ENCODE measurements around the gene KRCC1. TPM values are rescaled to one million over a fixed set of nuclear protein-coding genes. Genes with fewer than 3 reads are reported as not detected.

Gene KRCC1
- polyA plus RNA-seq, 3 donors = 10.8 to 31.6 (median 24.7) TPM

DNA sequence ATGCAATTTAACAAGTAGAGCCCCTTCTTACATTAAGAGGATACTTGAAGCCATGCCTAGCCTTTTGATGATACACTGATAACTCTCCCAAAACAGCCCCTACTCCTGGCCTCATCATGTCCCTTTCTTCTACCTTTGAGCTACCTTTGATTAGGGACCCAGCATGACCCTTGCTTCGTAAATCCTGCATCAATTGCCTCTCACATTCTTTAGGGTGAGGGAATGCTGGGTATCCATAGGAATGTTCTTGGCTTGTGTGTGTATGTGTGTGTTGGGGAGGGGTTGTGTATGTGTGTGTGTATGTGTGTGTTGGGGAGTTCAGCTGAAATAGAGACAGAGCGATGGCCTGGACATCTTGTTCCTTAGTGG, 5.3 kb upstream of the KRCC1 start:
- H3K9me3 Mint-ChIP-seq = peaks cover 0 to 2% (median 0%) of the 10 kb centered on the region in 7 donors
- Histone ChIP-seq H3K27ac (ENCODE audit: low read depth in 1 of 2, low read length in 2 of 2) (no peak overlapping the region), H3K4me2 (replicated peaks; ENCODE audit: extremely low read depth, low read length, poor library complexity, severe bottlenecking) (no peak overlapping the region), H3K36me3 (replicated peaks in 1 of 2; ENCODE audit: control insufficient read depth in 1 of 2, insufficient read depth in 2 of 2, low read length in 2 of 2) (no peaks in the 10 kb centered on the region), H3K4me3 (replicated peaks in 1 of 3; ENCODE audit: low read depth in 2 of 3, low read length in 3 of 3) (no peak overlapping the region), H3K4me1 (ENCODE audit: control insufficient read depth in 1 of 2, insufficient read depth in 2 of 2, low read length in 2 of 2) (peaks cover 4 to 6% of the 10 kb centered on the region in 2 donors), H4K20me1 (ENCODE audit: insufficient read depth, low read length) (no peaks in the 10 kb centered on the region), H3K9ac (ENCODE audit: insufficient read depth, low read length, poor library complexity, severe bottlenecking) (no peak overlapping the region), H3K9me3 (replicated peaks in 1 of 2; ENCODE audit: control insufficient read depth in 1 of 2, insufficient read depth in 1 of 2, low read length in 2 of 2) (no peaks in the 10 kb centered on the region), H3K79me2 (ENCODE audit: insufficient read depth, low read length) (no peaks in the 10 kb centered on the region), H2AFZ (ENCODE audit: insufficient read depth, low read depth, low read length, poor library complexity, severe bottlenecking) (peak overlapping the region; percentile 15), H3K27me3 (ENCODE audit: control insufficient read depth in 2 of 2, insufficient read depth in 2 of 2, low read length in 2 of 2) (no peaks in the 10 kb centered on the region)
- H3K27ac Mint-ChIP-seq = no peak overlapping the region
- no CpG with 5 or more reads among the region's 2 CpGs for WGBS (ENCODE audit: insufficient coverage)
- H3K4me1 Mint-ChIP-seq = peaks cover 17% of the 10 kb centered on the region
- peaks cover 0 to 1% (median 0%) of the 10 kb centered on the region in 3 donors for H3K27me3 Mint-ChIP-seq (ENCODE audit: low read depth in 3 of 3)
- intact Hi-C loops (cut with micrococcal nuclease) = loop anchor here in 1 of 2 donors (2.0 to 5.0 kb wide), 2 partner anchors 44 to 100 kb away; partner anchors contain the start of gene RNU2-63P
- H3K4me3 Mint-ChIP-seq = no peak overlapping the region
- DNase-seq = no peak
- H3K36me3 Mint-ChIP-seq = no peaks in the 10 kb centered on the region
- TF ChIP-seq, protein P1, sequence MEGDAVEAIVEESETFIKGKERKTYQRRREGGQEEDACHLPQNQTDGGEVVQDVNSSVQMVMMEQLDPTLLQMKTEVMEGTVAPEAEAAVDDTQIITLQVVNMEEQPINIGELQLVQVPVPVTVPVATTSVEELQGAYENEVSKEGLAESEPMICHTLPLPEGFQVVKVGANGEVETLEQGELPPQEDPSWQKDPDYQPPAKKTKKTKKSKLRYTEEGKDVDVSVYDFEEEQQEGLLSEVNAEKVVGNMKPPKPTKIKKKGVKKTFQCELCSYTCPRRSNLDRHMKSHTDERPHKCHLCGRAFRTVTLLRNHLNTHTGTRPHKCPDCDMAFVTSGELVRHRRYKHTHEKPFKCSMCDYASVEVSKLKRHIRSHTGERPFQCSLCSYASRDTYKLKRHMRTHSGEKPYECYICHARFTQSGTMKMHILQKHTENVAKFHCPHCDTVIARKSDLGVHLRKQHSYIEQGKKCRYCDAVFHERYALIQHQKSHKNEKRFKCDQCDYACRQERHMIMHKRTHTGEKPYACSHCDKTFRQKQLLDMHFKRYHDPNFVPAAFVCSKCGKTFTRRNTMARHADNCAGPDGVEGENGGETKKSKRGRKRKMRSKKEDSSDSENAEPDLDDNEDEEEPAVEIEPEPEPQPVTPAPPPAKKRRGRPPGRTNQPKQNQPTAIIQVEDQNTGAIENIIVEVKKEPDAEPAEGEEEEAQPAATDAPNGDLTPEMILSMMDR (IDR thresholded peaks at IDR 0.05) = no peak

DNA sequence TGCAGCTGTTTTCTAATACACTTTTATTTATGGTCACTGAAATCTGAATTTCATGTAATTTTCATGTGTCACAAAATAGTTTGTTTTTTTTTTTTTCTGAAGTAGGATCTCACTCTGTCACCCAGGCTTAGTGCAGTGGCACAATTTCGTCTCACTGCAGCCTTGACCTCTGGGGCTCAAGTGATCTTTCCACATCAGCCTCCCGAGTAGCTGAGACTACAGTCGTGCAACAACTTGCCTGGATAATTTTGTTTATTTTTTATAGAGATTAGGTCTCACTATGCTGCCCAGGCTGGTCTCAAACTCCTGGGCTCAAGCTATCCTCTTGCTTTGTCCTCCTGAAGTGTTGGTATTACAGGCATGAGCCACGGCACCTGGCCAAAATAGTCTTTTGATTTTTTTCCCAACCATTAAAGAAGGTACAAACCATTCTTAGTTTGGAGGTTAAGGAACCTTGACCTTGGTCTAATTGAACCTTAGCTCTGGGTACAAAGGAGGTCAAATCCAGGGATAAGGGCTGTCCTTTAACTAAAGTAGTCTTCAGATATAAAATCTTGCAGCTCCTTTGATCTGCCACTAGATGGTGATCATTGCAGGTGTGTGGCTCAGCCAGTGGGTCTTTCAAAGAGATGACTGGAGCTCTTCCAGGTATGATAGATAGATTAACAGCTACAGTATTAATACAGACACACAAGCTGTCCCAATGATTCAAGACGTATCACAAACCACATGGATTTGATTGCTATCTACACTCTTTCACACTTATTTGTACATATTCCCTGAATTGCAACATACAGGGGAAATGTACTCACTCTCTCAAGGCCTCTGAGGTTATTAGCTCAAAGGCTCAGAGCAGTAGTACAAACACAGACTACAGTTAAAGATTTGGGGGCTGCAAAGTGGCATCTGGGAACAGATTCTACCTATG, 4.7 kb upstream of the KRCC1 start:
- H3K27me3 ChIP-seq (ENCODE audit: control insufficient read depth in 2 of 2, insufficient read depth in 2 of 2, low read length in 2 of 2) = no peaks in the 10 kb centered on the region
- no peak overlapping the region for H3K27ac ChIP-seq (ENCODE audit: low read depth in 1 of 2, low read length in 2 of 2)
- intact Hi-C loops (cut with micrococcal nuclease) = loop anchor here in 1 of 2 donors (2.0 to 10.0 kb wide), 3 partner anchors 43 to 565 kb away; partner anchors contain the start of genes EIF2AK3 and RNU2-63P
- H3K4me1 ChIP-seq (ENCODE audit: control insufficient read depth in 1 of 2, insufficient read depth in 2 of 2, low read length in 2 of 2) = peaks cover 5 to 8% of the 10 kb centered on the region in 2 donors
- H3K4me3 ChIP-seq (replicated peaks in 1 of 3; ENCODE audit: low read depth in 2 of 3, low read length in 3 of 3) = no peak overlapping the region
- 0% methylated on average over 1 of the region's 5 CpGs for WGBS (ENCODE audit: insufficient coverage)
- peaks cover 3% of the 10 kb centered on the region for H3K79me2 ChIP-seq (ENCODE audit: insufficient read depth, low read length)
- no peak overlapping the region for H3K9ac ChIP-seq (ENCODE audit: insufficient read depth, low read length, poor library complexity, severe bottlenecking)
- DNase-seq = peak; percentile 13 to 37 (median 31)
- H3K9me3 ChIP-seq (replicated peaks in 1 of 2; ENCODE audit: control insufficient read depth in 1 of 2, insufficient read depth in 1 of 2, low read length in 2 of 2) = no peaks in the 10 kb centered on the region
- TF ChIP-seq, protein P1 (IDR thresholded peaks at IDR 0.05) = peak; percentile 82
- no peak overlapping the region for H3K27ac Mint-ChIP-seq
- H3K36me3 ChIP-seq (replicated peaks in 1 of 2; ENCODE audit: control insufficient read depth in 1 of 2, insufficient read depth in 2 of 2, low read length in 2 of 2) = no peaks in the 10 kb centered on the region
- no peaks in the 10 kb centered on the region for H4K20me1 ChIP-seq (ENCODE audit: insufficient read depth, low read length)
- H3K9me3 Mint-ChIP-seq = peaks cover 0 to 2% (median 0%) of the 10 kb centered on the region in 7 donors
- H3K4me1 Mint-ChIP-seq = peaks cover 19% of the 10 kb centered on the region
- no peaks in the 10 kb centered on the region for H3K36me3 Mint-ChIP-seq
- peaks cover 0 to 1% (median 0%) of the 10 kb centered on the region in 3 donors for H3K27me3 Mint-ChIP-seq (ENCODE audit: low read depth in 3 of 3)
- no peak overlapping the region for H3K4me2 ChIP-seq (replicated peaks; ENCODE audit: extremely low read depth, low read length, poor library complexity, severe bottlenecking)
- H3K4me3 Mint-ChIP-seq = no peak overlapping the region
- peak overlapping the region; percentile 15 for H2AFZ ChIP-seq (ENCODE audit: insufficient read depth, low read depth, low read length, poor library complexity, severe bottlenecking)
